Measurements from ENCODE around the gene BSND. TPM values are rescaled to one million over a fixed set of nuclear protein-coding genes. Genes with fewer than 3 reads are reported as not detected.

BSND gene
- total RNA-seq, result not detected in 2 replicates

GRCh38 chr1:54998677-54999076 lies at the start of gene BSND:
BSND (plus strand) TSS chr1:54998933; CDS start chr1:54999187, 254 bp downstream.

GRCh38 chr1:54980528-54981241 lies 18.0 kb upstream of the BSND start, which contains the start of gene TMEM61:
TMEM61 (plus strand) TSS chr1:54980628; CDS start chr1:54981066, 438 bp downstream.

GRCh38 chr1:55039342-55040082 lies 40.8 kb downstream of the BSND start, which contains the start of gene PCSK9:
PCSK9 (plus strand) TSS chr1:55039548; CDS start chr1:55039838, 290 bp downstream.

Other genes with a start within 250 kb of the BSND start
- gene PARS2, start 234.4 kb upstream of the BSND start, total RNA-seq, result 3.2 and 4.1 TPM in 2 replicates
- not detected in 2 replicates for gene TTC22, start 197.6 kb upstream of the BSND start, total RNA-seq
- 53.3 and 57.6 TPM in 2 replicates for gene DHCR24, start 111.7 kb upstream of the BSND start, total RNA-seq
- gene TMEM61, start 18.3 kb upstream of the BSND start, total RNA-seq, result not detected in 2 replicates
- 0.94 and 1.1 TPM in 2 replicates for gene PCSK9, start 40.6 kb downstream of the BSND start, total RNA-seq
- 34.4 and 38.9 TPM in 2 replicates for gene USP24, start 216.4 kb downstream of the BSND start, total RNA-seq

Measured in bronchial smooth muscle cell (primary cell).